Esophagus muscularis mucosa (tissue), 4 donors: ENCODE data around the gene PPP1R16B.

ENCODE experiments used
- EP300 ChIP-seq: sonication (generic); formaldehyde crosslinking; IDR thresholded peaks from one replicate; pipeline ENCODE4 v1.6.1; 2017; ENCODE audit warnings: antibody characterized with exemption
- POLR2A ChIP-seq: fragments of 450-650 bp; IDR thresholded peaks from one replicate; pipeline ENCODE4 v1.6.1; 2017; ENCODE audit warnings: antibody characterized with exemption, moderate library complexity, mild to moderate bottlenecking, low read depth
- TF ChIP-seq, protein P1 (sequence below), 3 experiments: fragments of 200-600 bp in 2 of 3; fragments of 450-650 bp in 1 of 3; sonication (generic) in 2 of 3; IDR thresholded peaks; one replicate each; pipeline ENCODE4 v1.5.1; 2017 to 2019; ENCODE audit warnings: antibody characterized with exemption in 3 of 3, mild to moderate bottlenecking in 2 of 3, moderate library complexity in 1 of 3

DNA sequence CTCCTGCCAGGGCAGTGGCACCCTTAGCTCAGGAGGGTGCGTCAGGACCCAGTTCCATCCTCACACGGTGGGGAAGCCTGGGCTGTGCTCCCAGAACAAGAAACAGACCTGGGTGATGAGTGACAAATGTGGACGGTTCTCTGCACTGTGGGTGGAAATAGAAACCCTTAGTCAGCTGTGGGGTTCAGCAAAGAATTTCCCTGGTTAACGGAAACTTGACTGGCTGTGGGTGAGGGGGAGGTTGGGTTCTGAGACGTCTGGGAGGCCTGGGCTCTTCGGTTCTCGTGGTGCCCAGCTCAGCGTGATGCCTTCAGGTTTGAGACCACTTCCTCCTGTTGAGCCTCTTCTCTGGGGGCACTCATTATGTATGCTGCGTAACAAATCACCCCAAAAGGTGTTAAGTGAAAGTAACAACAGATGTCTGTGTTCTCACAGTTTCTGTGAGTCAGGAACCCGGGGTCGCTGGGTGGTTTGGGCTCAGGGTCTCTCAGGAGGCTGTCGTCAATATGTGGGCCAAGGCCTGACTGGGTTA is 67.6 kb downstream of the PPP1R16B start:
- TF ChIP-seq EP300 (no peak), POLR2A (no peak)
- TF ChIP-seq, protein P1, sequence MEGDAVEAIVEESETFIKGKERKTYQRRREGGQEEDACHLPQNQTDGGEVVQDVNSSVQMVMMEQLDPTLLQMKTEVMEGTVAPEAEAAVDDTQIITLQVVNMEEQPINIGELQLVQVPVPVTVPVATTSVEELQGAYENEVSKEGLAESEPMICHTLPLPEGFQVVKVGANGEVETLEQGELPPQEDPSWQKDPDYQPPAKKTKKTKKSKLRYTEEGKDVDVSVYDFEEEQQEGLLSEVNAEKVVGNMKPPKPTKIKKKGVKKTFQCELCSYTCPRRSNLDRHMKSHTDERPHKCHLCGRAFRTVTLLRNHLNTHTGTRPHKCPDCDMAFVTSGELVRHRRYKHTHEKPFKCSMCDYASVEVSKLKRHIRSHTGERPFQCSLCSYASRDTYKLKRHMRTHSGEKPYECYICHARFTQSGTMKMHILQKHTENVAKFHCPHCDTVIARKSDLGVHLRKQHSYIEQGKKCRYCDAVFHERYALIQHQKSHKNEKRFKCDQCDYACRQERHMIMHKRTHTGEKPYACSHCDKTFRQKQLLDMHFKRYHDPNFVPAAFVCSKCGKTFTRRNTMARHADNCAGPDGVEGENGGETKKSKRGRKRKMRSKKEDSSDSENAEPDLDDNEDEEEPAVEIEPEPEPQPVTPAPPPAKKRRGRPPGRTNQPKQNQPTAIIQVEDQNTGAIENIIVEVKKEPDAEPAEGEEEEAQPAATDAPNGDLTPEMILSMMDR (IDR thresholded peaks at IDR 0.05): no peak
